K562 treated with DMSO at 1 percent for 12 hours (cell line): Measurements from ENCODE around the gene EML4. TPM values are rescaled to one million over a fixed set of nuclear protein-coding genes. Genes with fewer than 3 reads are reported as not detected.

Experiments
- total RNA-seq: library from RNA; unstranded; fragments of 300-600 nt; gene quantifications from 2 replicates; pipeline ENCODE4 v1.2.3, GENCODE V29; 2022; ENCODE audit not compliant: insufficient read depth

The EML4 gene, protein sequence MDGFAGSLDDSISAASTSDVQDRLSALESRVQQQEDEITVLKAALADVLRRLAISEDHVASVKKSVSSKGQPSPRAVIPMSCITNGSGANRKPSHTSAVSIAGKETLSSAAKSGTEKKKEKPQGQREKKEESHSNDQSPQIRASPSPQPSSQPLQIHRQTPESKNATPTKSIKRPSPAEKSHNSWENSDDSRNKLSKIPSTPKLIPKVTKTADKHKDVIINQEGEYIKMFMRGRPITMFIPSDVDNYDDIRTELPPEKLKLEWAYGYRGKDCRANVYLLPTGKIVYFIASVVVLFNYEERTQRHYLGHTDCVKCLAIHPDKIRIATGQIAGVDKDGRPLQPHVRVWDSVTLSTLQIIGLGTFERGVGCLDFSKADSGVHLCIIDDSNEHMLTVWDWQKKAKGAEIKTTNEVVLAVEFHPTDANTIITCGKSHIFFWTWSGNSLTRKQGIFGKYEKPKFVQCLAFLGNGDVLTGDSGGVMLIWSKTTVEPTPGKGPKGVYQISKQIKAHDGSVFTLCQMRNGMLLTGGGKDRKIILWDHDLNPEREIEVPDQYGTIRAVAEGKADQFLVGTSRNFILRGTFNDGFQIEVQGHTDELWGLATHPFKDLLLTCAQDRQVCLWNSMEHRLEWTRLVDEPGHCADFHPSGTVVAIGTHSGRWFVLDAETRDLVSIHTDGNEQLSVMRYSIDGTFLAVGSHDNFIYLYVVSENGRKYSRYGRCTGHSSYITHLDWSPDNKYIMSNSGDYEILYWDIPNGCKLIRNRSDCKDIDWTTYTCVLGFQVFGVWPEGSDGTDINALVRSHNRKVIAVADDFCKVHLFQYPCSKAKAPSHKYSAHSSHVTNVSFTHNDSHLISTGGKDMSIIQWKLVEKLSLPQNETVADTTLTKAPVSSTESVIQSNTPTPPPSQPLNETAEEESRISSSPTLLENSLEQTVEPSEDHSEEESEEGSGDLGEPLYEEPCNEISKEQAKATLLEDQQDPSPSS
- total RNA-seq = 6.4 and 21.2 TPM in 2 replicates

DNA sequence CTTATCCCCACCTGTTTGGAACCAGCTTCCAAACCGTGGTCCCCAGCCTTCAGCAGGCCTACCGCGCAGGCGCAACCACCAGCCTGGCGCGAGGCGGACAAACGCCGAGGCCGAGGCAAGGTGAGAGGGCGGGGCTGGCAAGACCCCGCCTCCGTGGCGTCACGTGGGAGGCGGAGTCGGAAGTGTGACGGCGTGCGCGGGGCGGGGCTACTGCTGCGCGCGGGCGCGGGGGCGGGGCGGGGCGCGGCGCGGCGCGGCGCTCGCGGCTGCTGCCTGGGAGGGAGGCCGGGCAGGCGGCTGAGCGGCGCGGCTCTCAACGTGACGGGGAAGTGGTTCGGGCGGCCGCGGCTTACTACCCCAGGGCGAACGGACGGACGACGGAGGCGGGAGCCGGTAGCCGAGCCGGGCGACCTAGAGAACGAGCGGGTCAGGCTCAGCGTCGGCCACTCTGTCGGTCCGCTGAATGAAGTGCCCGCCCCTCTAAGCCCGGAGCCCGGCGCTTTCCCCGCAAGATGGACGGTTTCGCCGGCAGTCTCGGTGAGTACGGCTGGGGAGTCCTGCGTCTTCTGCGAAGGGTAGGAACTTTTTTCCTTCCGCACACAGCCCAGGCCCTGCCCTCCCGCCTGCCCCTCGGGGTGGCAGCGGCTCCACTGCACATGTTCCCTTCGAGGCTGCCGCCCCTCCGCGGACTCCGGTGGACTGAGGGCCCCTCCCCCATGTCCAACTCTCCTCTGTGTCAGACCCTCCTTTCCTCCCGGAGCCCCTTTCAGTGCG, at the start of gene EML4:
Gene EML4 (plus strand): TSS at position 254 of the 774 bp plus-strand sequence. CDS start 259 bp downstream, at position 513.

GRCh38 chr2:42360890-42361727, 192.0 kb downstream of the EML4 start, which contains the start of gene COX7A2L:
TSS of gene COX7A2L (minus strand) at chr2:42361217. CDS start at chr2:42361161, 56 bp downstream.

Other genes with a start within 250 kb of the EML4 start
- 0.44 TPM in 1 of 2 replicates, not detected in the other for gene PKDCC, start 121.3 kb upstream of the EML4 start, total RNA-seq
- 191 and 207 TPM in 2 replicates for gene COX7A2L, start 191.9 kb downstream of the EML4 start, total RNA-seq